Activated CD4-positive, alpha-beta T cell treated with anti-CD3 and anti-CD28 coated beads, Interleukin-2, amount 50 U/mL, for 4 hours (primary cell): ENCODE measurements around the gene ITIH2.
"Not testable (repeated sequence)": the region's sequence is repeated elsewhere in the genome, so short reads cannot be mapped to it uniquely, and the experiment has no call there.

ENCODE experiments used
- DNase-seq, 2 experiments: peaks; one replicate each; pipeline ENCODE4 v3.0.0-alpha.2; 2020

The ITIH2 gene, protein sequence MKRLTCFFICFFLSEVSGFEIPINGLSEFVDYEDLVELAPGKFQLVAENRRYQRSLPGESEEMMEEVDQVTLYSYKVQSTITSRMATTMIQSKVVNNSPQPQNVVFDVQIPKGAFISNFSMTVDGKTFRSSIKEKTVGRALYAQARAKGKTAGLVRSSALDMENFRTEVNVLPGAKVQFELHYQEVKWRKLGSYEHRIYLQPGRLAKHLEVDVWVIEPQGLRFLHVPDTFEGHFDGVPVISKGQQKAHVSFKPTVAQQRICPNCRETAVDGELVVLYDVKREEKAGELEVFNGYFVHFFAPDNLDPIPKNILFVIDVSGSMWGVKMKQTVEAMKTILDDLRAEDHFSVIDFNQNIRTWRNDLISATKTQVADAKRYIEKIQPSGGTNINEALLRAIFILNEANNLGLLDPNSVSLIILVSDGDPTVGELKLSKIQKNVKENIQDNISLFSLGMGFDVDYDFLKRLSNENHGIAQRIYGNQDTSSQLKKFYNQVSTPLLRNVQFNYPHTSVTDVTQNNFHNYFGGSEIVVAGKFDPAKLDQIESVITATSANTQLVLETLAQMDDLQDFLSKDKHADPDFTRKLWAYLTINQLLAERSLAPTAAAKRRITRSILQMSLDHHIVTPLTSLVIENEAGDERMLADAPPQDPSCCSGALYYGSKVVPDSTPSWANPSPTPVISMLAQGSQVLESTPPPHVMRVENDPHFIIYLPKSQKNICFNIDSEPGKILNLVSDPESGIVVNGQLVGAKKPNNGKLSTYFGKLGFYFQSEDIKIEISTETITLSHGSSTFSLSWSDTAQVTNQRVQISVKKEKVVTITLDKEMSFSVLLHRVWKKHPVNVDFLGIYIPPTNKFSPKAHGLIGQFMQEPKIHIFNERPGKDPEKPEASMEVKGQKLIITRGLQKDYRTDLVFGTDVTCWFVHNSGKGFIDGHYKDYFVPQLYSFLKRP

DNA sequence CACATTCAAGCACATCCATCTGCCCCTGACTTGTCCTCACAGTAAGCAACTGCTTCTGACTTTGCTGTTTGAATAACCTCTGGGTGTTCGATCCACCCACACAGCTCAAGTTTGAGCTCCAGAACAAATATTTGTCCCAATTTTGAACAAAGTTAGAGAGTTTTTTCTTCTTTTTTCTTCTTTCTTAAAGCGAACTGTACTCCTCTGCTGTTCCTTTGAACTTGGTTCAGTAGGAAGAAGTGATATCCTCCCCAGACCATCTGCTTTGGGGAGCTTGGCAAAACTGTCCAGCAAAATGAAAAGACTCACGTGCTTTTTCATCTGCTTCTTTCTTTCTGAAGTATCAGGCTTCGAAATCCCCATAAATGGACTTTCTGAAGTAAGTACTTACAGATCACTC, at the start of gene ITIH2:
TSS of gene ITIH2 (plus strand) at position 177 of the 400 bp plus-strand sequence. CDS start at position 296, 119 bp downstream.
- no peak for DNase-seq

DNA sequence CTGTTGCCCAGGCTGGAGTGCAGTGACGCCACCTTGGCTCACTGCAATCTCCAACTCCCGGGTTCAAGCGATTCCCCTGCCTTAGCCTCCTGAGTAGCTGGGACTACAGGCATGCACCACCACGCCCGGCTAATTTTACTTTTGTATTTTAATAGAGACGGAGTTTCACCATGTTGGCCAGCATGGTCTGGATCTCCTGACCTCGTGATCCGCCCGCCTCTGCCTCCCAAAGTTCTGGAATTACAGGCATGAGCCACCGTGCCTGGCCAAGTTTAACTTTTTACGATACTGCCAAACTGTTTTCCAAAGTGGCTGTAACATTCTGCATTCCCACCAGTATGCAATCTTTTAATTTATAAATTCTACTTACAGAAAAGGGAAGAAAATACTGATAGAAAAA, 46.0 kb upstream of the ITIH2 start:
- DNase-seq: not testable (repeated sequence)

DNA sequence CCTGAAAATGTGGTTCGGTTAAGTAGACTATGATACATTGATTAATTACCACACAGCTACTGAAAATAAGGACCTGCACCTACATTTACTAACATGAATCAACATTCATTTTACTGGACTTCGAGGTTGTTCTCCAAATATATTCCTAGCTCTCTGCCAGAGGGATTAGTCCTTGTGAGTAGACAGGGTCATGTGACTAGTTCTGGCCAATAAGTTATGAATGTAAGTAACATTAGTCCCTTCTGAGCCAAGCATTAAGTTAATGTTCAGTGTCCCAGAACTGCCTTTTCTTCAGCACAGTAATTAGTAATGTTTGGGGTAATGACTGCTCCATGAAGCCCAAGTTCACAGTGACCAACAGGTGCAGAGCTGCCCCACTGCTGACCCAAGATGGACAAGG, 45.6 kb upstream of the ITIH2 start:
- no peak for DNase-seq

DNA sequence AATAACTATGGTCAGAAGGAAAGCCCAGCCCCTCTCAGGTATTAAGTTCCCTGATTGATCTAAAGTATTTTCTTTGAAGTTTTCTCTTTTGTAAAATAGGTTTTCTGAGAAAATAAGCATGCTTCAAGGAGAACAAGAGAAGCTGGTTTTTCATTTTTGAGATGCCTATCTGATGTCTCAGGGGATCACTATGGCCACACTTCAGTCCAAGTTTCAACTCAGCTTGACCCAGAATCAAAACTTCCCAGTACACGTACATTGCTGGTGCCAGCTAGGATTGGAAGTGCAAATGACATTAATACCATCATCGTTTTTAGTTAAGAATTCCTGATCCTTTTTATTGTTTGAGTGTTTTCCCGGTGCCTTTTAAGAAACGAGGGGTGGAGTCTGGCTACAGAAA, 43.6 kb upstream of the ITIH2 start:
- no peak for DNase-seq

DNA sequence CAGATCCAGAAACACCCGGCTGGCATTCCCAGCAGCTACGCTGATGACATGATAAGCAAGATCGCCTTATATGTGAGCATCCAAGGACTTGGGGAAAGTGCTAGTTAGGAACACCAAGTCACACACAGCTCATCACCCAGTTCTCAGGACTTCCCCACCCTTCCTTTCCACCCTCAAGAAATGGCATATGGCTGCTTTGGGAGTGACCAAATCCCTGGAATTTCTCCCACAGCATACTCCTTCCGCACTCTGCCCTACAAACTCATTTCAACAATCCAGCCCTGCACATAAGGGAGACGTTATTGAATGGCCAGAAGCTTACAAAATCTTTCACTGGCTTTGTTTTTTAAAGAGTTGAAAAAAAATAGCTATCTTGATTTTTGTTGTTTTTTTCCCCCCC, 40.6 kb upstream of the ITIH2 start:
- DNase-seq: no peak

DNA sequence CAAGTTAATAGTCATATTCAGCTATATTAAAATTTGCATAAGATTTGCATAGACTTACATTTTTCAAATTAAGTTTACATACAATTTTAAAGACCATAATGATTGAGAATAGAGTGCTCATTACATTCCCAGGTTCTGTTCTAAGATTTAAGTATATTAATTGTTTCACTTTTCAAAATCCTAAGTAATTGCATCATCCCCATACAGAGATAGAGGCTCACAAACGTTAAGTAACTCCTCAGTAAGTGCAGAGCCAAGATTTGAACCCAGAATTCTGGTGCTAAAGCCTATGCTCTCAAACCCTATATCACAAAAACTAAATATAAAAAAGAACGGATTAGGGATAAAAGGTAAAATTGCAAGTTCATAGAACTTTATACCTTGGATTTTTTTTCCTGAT, 38.4 kb upstream of the ITIH2 start:
- DNase-seq: no peak

DNA sequence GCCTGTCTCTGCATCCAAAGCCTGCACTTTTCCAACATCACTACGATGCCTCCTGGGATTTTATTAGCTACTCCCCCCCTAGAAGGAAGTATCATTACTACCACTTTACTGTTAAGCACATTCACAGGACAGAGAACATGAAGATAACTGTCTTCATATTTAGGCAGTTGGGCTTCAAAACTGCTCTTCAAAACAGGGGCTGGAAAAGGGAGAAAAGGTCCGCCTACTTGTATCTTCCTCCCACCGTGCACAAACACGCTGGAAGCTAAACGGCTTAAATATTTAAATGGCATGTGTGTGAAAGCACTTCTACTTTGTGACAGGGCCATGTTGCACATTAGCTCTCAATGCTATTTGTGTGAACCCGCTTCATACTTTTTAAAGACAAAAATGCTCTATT, 37.3 kb upstream of the ITIH2 start:
- DNase-seq: no peak

DNA sequence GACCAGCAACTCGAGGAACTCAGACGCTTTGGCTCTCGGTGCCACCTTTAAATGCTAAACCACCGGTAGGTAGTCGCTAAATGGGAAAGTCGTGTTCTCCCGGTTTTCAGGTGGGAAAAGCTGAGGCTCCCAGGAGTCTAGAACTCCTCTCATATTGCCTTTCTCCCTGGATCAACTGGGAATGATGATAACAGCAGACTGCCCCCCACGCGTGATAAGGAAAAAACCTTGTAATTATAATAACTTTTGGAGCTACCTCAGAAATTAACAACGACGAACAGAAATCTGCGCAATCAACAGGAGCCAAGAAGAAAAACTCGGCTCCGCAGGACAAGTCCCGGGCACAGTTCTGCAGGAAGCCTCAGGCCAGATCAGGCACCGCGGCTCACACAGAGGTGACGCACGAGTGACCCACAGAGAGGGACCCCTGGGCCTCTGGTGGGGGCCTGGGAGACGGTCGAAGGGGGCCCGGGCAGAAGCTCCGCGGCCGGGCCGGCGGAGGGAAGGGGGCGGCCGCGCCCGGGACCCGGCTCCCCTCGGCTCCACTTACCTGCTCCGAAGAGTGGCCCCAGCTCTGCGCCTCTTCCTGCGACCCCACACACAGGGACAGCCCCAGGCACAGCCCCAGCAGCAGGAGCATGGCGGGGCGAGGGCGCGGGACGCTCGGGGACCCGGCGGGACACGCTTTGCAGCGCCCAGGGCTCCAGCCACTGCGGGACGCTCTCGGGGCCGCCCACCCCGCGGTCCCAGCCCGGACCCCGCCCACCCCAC, 36.7 kb upstream of the ITIH2 start, which contains the start of gene ITIH5:
TSS of gene ITIH5 (minus strand) at position 714 of the 771 bp plus-strand sequence. CDS start at position 640, 74 bp downstream.
- DNase-seq: no peak

DNA sequence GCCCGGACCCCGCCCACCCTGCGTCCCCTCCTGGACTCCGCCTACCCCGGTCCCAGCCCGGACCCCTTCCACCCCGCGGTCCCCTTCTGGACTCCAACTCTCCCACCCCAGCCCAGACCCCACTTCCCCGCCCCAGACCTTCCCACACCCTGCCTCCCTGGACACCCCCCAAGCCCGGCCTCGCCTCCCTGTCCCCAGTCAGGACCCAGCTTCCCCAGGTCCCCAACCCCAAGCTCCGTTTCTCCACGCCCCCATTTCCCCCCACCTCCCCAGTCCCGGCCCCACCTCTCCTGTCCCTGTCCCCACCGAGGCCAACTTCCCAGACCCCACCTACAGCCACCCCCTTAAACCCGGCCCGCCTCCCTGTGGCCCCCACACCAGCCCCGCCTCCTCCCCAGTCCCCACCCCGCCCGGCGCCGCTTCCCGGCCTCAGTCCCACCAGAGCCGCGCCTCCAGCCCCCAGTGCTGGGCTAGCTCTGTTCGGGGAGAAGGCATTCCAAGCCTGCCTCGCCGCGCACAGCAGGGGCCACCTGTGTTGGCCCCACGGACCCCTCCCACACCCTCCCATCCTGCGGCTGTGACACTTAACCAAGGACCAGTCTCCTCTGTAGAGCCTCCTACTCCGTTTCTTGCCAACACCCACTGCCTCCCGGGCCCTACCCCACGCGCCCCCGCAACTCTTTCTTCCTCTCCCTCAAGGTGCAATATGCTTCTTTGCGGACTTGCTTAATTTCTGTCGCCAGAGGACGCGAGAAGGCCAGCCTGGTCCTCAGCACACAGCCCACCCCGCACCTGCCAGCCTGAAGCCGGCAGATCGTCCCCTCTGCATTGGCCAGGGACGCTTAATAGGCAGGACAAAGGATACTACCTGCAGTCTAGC, 35.6 kb upstream of the ITIH2 start:
- peak; percentile 5 for DNase-seq

DNA sequence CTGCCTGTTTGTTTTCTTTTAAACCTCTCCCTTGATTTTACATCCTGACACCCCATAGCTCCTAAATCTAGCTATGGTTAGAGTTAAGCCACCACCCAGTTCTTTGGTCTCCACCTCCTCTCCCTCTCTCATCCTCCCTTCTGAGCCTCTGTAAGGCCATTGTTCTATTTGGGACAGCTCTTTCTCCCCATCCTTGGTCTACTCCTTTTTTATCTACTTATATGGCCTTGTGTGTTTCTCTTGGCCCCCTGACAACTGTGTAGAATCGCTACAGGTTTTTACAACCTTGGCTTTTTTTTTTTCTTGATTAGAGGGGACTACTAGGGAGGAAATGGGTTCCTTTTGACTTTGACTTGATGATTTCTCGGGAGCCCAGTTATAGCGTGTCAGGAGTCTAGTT, 33.0 kb upstream of the ITIH2 start:
- no peak for DNase-seq

DNA sequence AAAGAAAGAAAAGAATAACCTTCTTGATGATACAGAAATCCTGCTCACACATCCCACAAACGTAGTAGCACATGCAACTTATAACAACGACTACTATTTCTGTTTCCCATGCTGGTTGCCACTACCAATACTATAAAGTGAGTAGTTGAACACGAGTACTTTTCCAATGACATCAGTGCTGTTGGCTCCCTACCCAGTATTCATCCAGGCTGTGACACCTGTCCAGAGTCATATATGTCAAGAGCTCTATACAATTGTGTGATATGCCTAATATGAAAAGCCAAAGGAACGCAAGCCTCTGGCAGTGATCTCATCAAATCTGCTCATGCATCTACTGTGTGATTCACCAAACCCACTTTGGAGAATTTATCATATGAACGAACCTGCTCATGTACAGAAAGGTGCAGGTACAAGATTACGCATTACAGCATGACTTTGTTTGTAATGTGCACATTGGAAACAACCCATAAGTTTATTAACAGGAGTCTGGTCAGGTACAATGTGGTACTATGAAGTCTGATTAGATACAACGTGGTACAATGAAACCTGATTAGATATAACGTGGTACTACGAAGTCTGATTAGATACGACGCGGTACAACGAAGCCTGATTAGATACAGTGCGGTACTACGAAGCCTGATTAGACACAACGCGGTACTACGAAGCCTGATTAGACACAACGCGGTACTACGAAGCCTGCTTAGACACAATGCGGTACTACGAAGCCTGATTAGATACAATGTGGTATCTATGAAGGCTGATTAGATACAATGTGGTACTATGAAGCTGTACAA, 30.6 kb upstream of the ITIH2 start:
- DNase-seq: no peak

DNA sequence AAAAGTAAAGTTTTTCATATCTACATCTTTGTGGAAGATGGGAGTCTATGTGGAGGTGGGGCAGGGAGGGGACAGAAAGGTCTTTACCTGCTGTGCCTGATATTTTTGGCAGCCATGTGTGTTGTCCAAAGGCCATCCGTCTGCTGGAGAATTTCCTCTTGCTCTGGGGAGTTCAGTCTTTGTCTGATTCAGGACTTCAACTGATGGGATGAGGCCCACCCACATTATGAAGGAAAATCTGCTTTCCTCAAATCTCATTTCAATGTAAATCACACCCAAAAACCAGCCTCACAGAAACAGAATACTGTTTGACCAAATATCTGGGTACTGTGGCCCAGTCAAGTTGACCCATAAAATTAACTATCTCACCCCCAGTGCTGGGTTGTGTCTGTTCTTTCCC, 23.9 kb upstream of the ITIH2 start:
- DNase-seq: no peak

DNA sequence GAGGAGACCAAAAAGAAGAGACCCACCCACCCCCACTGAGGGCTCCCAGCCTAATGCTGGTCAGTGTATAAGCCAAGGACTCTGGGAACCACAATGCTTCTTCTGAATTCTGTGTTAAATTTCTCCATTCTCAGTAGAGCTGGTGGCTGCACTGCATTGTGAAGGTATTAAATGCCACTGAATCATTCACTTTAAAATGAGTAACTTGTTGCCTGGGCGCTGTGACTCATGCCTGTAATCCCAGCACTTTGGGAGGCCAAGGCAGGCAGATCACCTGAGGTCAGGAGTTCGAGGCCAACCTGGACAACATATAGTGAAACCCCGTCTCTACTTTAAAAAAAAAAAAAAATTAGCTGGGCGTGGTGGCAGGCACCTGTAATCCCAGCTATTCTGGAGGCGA, 23.0 kb upstream of the ITIH2 start:
- DNase-seq: not testable (repeated sequence)

DNA sequence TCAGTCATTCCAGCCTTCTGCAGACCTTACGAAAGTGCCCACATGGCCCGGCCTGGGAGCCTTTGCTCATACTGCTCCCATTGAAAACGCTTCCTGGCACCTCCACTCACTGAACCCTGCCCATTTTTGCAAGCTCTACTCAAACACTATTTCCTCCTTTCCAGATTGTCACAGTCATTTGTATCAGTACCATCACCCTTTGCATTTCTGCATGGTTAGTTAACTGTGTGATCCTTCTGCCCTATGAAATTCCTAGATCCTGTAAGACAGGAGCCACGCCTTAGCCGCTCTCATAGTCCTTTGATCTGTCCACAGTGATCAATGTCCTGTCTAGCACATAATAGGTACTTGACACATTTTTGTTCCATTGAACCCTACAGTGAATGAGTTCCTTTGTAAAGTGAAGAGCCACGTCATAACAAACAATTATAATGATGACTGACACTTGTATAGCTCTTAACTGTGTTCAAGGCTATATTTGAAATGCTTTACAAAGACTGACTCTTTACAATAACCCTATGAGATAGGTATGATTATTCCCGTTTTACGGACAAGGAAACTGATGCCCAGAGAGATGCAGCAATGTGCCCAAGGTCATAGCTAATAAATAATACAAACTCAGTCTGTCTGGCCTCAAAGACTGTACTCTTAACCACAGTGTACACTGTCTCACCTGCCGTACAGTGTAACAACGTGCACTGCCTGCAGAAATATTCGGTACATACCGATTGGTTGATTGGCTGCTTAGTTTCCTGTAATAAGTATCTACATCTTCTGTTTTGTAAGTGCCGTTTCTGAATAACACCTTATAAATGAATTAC, 16.6 kb upstream of the ITIH2 start:
- DNase-seq: no peak

DNA sequence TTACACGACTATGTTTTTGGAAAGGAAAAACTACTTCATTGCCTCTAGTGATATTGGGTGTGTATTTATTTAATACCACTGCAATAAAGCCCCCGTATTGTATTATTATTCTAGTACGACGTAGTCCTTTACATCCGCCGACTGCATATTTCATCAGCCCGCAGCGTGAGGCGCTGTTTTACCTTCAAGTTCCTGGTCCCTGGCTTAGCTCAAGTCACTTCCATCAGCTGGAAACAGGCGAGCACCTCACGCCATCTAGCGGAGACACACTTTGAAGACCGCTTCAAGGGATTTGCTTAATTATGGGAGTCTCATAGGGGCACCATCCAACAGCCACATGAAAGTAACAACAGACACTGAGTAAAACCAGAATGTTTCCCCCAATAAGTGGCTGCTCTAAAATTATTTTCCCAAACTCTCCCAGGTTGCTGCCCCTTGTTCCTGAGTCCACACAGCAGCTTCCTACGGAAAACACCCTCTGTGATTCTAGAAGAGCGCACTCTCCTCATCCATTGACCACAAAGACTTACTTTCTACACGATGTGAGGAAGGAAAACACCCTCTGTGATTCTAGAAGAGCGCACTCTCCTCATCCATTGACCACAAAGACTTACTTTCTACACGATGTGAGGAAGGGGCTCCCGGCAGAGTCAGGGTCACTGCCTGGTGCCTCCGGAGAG, 15.7 kb upstream of the ITIH2 start:
- peak; percentile 70 for DNase-seq

DNA sequence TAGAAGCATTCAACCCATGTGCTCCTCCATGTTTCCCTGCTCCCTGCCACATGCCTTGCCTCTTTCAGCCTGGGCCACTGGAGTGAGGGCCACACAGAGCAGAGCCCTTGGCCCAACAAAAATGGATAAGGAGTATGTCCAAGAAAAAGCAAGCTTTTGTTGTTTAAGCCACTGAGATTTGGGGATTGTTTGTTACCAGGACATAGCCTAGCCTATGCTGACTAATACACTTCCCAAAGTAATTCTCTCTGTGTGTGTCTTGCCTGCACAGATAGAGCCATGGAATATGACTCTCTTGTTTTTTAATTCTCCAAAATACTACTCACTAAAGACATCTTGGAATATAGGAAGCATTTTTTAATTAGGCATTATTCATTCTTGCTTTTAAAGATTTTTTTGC, 13.5 kb upstream of the ITIH2 start:
- DNase-seq: no peak

DNA sequence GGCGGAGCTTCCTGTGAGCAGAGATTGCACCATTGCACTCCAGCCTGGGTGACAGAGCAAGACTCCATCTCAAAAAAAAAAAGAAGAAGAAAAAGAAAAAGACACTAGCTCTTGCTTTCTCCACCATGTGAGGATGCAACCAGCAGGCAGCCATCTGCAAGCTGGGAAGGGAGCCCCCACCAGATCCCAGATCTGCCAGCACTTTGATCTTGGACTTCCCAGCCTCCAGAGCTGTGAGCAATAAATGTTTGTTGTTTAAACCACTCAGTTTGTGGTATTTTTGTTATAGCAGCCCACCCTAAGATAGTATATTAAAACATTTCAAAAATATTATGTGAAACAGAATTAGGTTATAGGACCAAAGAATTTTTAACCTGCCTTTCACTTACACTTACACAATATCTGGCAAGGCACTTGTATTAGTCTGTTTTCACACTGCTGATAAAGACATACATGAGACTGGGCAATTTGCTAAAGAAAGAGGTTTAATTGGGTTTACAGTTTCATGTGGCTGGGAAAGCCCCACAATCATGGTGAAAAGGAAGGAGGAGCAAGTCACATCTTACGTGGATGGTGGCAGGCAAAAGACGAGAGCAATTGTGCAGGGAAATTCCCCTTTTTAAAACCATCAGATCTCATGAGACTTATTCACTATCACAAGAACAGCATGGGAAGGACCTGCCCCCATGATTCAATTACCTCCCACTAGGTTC, 12.1 kb upstream of the ITIH2 start:
- DNase-seq: not testable (repeated sequence)

DNA sequence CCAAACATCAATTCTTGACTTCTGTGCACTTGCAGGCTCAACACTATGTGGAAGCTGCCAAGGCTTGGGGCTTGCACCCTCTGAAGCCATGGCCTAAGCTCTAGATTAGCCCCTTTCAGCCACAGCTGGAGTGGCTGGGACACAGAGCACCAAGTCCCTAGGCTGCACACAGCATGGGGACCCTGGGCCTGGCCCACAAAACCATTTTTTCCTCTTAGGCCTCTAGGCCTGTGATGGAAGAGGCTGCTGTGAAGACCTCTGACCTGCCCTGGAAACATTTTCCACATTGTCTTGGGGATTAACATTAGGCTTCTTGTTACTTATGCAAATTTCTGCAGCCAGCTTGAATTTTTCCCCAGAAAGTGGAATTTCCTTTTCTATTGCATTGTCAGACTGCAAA, 10.7 kb upstream of the ITIH2 start:
- DNase-seq: not testable (repeated sequence)

DNA sequence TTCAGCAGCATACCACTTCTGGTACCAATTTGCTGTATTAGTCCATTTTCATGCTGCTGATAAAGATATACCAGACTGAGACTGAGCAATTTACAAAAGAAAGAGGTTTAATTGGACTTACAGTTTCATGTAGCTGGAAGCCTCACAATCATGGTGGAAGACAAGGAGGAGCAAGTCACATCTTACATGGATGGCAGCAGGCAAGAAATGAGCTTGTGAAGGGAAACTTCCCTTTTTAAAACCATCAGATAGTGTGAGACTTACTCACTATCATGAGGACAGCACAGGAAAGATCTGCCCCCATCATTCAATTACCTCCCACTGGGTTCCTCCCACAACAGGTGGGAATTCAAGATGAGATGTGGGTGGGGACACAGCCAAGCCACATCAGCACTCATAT, 9.9 kb upstream of the ITIH2 start:
- DNase-seq: not testable (repeated sequence)
